ENCODE measurements around the gene ZKSCAN3. TPM values are rescaled to one million over a fixed set of nuclear protein-coding genes. Genes with fewer than 3 reads are reported as not detected.
"Not testable (repeated sequence)": the region's sequence is repeated elsewhere in the genome, so short reads cannot be mapped to it uniquely, and the experiment has no call there.

ZKSCAN3 gene
- total RNA-seq, 2 donors from 2014 or later = 4.9 to 6.1 TPM

GRCh38 chr6:28354688-28355554, 5.2 kb downstream of the ZKSCAN3 start:
- DNase-seq = no peak
- no peaks in the 10 kb centered on the region for H3K36me3 ChIP-seq
- H3K27ac ChIP-seq = peak overlapping the region; percentile 85
- intact Hi-C loops (cut with DNase I) = loop anchor here (5.0 to 10.0 kb wide), 3 partner anchors 130 to 450 kb away; partner anchors contain the start of gene ZSCAN9
- H3K4me3 ChIP-seq = peak overlapping the region; percentile 50
- peak overlapping the region; percentile 64 to 78 for H3K9ac ChIP-seq (ENCODE audit: low read depth in 2 of 2, low read length in 2 of 2)
- peaks cover 4% of the 10 kb centered on the region for H3K4me1 ChIP-seq
- TF ChIP-seq, protein P1, sequence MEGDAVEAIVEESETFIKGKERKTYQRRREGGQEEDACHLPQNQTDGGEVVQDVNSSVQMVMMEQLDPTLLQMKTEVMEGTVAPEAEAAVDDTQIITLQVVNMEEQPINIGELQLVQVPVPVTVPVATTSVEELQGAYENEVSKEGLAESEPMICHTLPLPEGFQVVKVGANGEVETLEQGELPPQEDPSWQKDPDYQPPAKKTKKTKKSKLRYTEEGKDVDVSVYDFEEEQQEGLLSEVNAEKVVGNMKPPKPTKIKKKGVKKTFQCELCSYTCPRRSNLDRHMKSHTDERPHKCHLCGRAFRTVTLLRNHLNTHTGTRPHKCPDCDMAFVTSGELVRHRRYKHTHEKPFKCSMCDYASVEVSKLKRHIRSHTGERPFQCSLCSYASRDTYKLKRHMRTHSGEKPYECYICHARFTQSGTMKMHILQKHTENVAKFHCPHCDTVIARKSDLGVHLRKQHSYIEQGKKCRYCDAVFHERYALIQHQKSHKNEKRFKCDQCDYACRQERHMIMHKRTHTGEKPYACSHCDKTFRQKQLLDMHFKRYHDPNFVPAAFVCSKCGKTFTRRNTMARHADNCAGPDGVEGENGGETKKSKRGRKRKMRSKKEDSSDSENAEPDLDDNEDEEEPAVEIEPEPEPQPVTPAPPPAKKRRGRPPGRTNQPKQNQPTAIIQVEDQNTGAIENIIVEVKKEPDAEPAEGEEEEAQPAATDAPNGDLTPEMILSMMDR (IDR thresholded peaks at IDR 0.05) = no peak
- H3K27me3 ChIP-seq = no peaks in the 10 kb centered on the region
- H3K9me3 ChIP-seq = no peaks in the 10 kb centered on the region

- H3K27me3 ChIP-seq = no peaks in the 10 kb centered on the region
- H3K36me3 ChIP-seq = no peaks in the 10 kb centered on the region
- H3K4me3 ChIP-seq = peak overlapping the region; percentile 50
- TF ChIP-seq, protein P1 (IDR thresholded peaks at IDR 0.05) = peak; percentile 69
- peak overlapping the region; percentile 85 for H3K27ac ChIP-seq
- intact Hi-C loops (cut with DNase I) = loop anchor here (5.0 to 10.0 kb wide), 3 partner anchors 131 to 451 kb away; partner anchors contain the start of gene ZSCAN9
- H3K9ac ChIP-seq (ENCODE audit: low read depth in 2 of 2, low read length in 2 of 2) = peak overlapping the region; percentile 64 to 78
- H3K4me1 ChIP-seq = peaks cover 4% of the 10 kb centered on the region
- no peaks in the 10 kb centered on the region for H3K9me3 ChIP-seq
- peak; percentile 91 for DNase-seq
Measured at GRCh38 chr6:28355743-28356665, 6.3 kb downstream of the ZKSCAN3 start.

DNA sequence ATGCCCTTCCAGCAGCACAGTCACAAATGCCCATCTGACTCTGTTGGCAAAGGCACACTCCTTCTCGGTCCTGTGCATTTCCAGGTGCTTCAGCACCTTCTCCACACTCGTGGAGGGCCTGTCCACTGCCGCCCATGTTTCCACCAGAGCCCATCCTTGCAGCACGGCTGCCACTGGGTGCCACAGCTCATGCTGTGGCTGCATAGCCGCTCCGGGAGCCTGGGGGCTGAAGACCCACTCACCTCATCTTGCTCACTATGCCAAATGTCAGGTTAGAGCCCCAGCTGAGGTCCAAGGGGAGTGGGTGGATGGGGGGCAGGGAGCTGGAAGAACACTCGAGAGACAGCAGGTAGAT, 6.9 kb downstream of the ZKSCAN3 start:
- H3K4me3 ChIP-seq = peak overlapping the region; percentile 50

GRCh38 chr6:28357036-28357435, 7.3 kb downstream of the ZKSCAN3 start:
- Histone ChIP-seq H3K9ac (ENCODE audit: low read depth in 2 of 2, low read length in 2 of 2) (no peak overlapping the region), H3K4me3 (no peak overlapping the region), H3K36me3 (no peaks in the 10 kb centered on the region), H3K27ac (no peak overlapping the region), H3K9me3 (no peaks in the 10 kb centered on the region), H3K4me1 (no peaks in the 10 kb centered on the region), H3K27me3 (no peaks in the 10 kb centered on the region)
- DNase-seq = no peak
- intact Hi-C loops (cut with DNase I) = loop anchor here (5.0 to 10.0 kb wide), 3 partner anchors 132 to 452 kb away; partner anchors contain the start of gene ZSCAN9
- TF ChIP-seq, protein P1 (IDR thresholded peaks at IDR 0.05) = no peak

More for the DNA sequence above, 6.9 kb downstream of the ZKSCAN3 start:
- Histone ChIP-seq H3K9ac (ENCODE audit: low read depth in 2 of 2, low read length in 2 of 2) (peak overlapping the region; percentile 16 to 78), H3K9me3 (no peaks in the 10 kb centered on the region), H3K27ac (peak overlapping the region; percentile 85), H3K36me3 (no peaks in the 10 kb centered on the region), H3K27me3 (no peaks in the 10 kb centered on the region), H3K4me1 (no peaks in the 10 kb centered on the region)
- intact Hi-C loops (cut with DNase I) = loop anchor here (5.0 to 10.0 kb wide), 3 partner anchors 132 to 452 kb away; partner anchors contain the start of gene ZSCAN9
- TF ChIP-seq, protein P1 (IDR thresholded peaks at IDR 0.05) = no peak
- no peak for DNase-seq

DNA sequence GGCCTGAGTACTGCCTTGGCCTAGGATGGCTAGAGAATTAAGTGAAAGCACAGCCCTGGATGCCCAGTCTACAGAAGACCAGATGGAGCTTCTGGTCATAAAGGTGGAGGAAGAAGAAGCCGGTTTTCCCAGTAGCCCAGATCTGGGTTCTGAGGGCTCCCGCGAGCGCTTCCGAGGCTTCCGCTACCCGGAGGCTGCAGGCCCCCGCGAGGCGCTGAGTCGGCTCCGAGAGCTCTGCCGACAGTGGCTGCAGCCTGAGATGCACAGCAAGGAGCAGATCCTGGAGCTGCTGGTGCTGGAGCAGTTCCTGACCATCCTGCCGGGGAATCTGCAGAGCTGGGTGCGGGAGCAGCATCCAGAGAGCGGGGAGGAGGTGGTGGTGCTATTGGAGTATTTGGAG, 9.8 kb downstream of the ZKSCAN3 start:
- H3K4me3 ChIP-seq; DNase-seq; H3K4me1 ChIP-seq; H3K27ac ChIP-seq; H3K27me3 ChIP-seq; H3K9me3 ChIP-seq; H3K36me3 ChIP-seq; H3K9ac ChIP-seq (ENCODE audit: low read depth in 2 of 2, low read length in 2 of 2): not testable (repeated sequence)
- intact Hi-C loops (cut with DNase I) = loop anchor here (5.0 to 10.0 kb wide), 3 partner anchors 135 to 455 kb away; partner anchors contain the start of gene ZSCAN9
